Subcutaneous abdominal adipose tissue (tissue), 5 donors: ENCODE data around the gene CROT.

ENCODE experiments used
- H3K27ac ChIP-seq: one replicate; pipeline ENCODE4 v1.7.0; 2013; ENCODE audit warnings: low read depth, mild to moderate bottlenecking, inconsistent platforms, low read length, moderate library complexity
- H3K27me3 ChIP-seq, 5 donors: one replicate each; pipeline ENCODE4 v1.7.0; 2013; ENCODE audit warnings: low read length in 5 of 5, inconsistent platforms in 1 of 5; ENCODE audit not compliant: control insufficient read depth in 5 of 5, insufficient read depth in 4 of 5
- H3K36me3 ChIP-seq, 5 donors: one replicate each; pipeline ENCODE4 v1.7.0; 2013; ENCODE audit warnings: low read length in 5 of 5; ENCODE audit not compliant: control insufficient read depth in 5 of 5, insufficient read depth in 5 of 5
- H3K4me1 ChIP-seq, 5 donors: one replicate each; pipeline ENCODE4 v1.7.0; 2013; ENCODE audit warnings: low read length in 5 of 5, mild to moderate bottlenecking in 3 of 5, moderate library complexity in 1 of 5; ENCODE audit not compliant: control insufficient read depth in 5 of 5, insufficient read depth in 5 of 5
- H3K4me3 ChIP-seq, 5 donors: one replicate each; pipeline ENCODE4 v1.7.0; 2013; ENCODE audit warnings: low read length in 5 of 5, low read depth in 1 of 5
- H3K9ac ChIP-seq, 5 donors: one replicate each; pipeline ENCODE4 v1.7.0; 2013; ENCODE audit warnings: low read length in 5 of 5, mild to moderate bottlenecking in 4 of 5, moderate library complexity in 3 of 5
- H3K9me3 ChIP-seq, 5 donors: one replicate each; pipeline ENCODE4 v1.7.0; 2013; ENCODE audit warnings: low read length in 5 of 5; ENCODE audit not compliant: control insufficient read depth in 5 of 5
- donor health status: healthy.
- donor health status: healthy.
- donor health status: healthy.
- donor health status: healthy.
- donor health status: healthy.

Gene CROT

GRCh38 chr7:87363342-87363741 is 17.9 kb downstream of the CROT start:
- no peak overlapping the region for H3K4me3 ChIP-seq
- no peaks in the 10 kb centered on the region for H3K9me3 ChIP-seq
- H3K27ac ChIP-seq, result no peak overlapping the region
- H3K27me3 ChIP-seq, result no peaks in the 10 kb centered on the region
- peaks cover 7 to 46% (median 15%) of the 10 kb centered on the region in 5 donors for H3K36me3 ChIP-seq
- no peak overlapping the region for H3K9ac ChIP-seq
- no peaks in the 10 kb centered on the region for H3K4me1 ChIP-seq

- no peak overlapping the region for H3K27ac ChIP-seq
- H3K36me3 ChIP-seq, result peaks cover 7 to 50% (median 15%) of the 10 kb centered on the region in 5 donors
- no peaks in the 10 kb centered on the region for H3K9me3 ChIP-seq
- H3K4me3 ChIP-seq, result no peak overlapping the region
- no peaks in the 10 kb centered on the region for H3K4me1 ChIP-seq
- no peak overlapping the region for H3K9ac ChIP-seq
- no peaks in the 10 kb centered on the region for H3K27me3 ChIP-seq
Observed at GRCh38 chr7:87364246-87364645, 18.8 kb downstream of the CROT start.

DNA sequence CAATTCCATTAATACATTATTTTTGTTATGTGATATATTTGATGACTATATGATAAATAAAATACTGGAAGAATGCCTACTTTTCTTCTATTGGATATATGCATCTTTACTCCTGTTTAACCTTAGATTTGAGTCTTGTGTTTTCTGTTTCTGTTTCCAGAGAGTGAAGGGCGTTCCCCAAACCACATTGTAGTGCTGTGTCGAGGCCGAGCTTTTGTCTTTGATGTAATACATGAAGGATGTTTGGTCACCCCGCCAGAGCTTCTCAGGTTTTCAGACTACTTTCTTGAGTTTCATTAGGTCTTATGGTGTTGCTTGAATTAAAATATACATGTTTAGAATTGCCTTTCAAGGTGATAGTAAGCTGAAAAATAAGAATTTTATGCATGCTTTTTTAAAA is 23.8 kb downstream of the CROT start:
- no peaks in the 10 kb centered on the region for H3K27me3 ChIP-seq
- H3K4me3 ChIP-seq, result no peak overlapping the region
- H3K9me3 ChIP-seq, result no peaks in the 10 kb centered on the region
- H3K9ac ChIP-seq, result no peak overlapping the region
- no peaks in the 10 kb centered on the region for H3K4me1 ChIP-seq
- H3K36me3 ChIP-seq, result peaks cover 4 to 32% (median 9%) of the 10 kb centered on the region in 5 donors
- no peak overlapping the region for H3K27ac ChIP-seq

- Histone ChIP-seq H3K9me3 (no peaks in the 10 kb centered on the region), H3K4me1 (no peaks in the 10 kb centered on the region), H3K27me3 (no peaks in the 10 kb centered on the region), H3K4me3 (no peak overlapping the region), H3K36me3 (peaks cover 3 to 31% (median 9%) of the 10 kb centered on the region in 5 donors), H3K27ac (no peak overlapping the region), H3K9ac (no peak overlapping the region)
Observed at GRCh38 chr7:87370660-87371180, 25.3 kb downstream of the CROT start.

DNA sequence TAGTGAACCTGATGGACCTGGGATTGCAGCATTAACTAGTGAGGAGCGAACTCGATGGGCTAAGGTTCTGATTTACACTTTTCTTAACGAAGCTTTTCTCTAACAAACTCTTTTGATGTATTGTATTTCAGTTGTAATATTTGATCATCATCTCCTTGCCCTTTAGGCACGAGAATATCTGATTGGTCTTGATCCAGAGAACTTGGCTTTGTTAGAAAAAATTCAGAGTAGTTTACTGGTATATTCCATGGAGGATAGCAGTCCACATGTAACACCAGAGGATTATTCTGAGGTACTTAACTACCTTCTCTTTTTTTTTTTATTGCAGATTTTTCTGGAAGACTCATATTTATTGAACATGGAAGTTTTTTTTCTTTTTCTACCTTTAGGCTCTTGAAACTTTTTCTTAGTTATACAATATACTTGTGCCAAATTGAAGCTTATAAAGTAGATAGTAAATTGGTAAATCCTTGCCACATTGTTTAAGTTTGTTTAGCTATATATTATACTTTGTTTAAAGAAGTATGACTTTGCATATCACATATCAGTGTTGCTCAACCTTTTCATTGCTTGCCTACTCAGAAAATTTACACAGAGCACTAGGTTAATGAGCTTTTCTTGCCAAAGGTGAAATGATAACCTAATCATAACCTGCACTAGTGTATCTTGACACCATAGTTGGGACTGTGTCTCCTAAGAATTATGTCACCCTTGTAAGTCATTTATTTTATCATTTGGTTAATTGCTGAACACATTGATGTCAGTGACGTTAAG is 30.4 kb downstream of the CROT start:
- no peaks in the 10 kb centered on the region for H3K4me1 ChIP-seq
- no peak overlapping the region for H3K9ac ChIP-seq
- H3K36me3 ChIP-seq, result peaks cover 0 to 20% (median 6%) of the 10 kb centered on the region in 5 donors
- no peak overlapping the region for H3K27ac ChIP-seq
- no peaks in the 10 kb centered on the region for H3K27me3 ChIP-seq
- H3K4me3 ChIP-seq, result no peak overlapping the region
- no peaks in the 10 kb centered on the region for H3K9me3 ChIP-seq

DNA sequence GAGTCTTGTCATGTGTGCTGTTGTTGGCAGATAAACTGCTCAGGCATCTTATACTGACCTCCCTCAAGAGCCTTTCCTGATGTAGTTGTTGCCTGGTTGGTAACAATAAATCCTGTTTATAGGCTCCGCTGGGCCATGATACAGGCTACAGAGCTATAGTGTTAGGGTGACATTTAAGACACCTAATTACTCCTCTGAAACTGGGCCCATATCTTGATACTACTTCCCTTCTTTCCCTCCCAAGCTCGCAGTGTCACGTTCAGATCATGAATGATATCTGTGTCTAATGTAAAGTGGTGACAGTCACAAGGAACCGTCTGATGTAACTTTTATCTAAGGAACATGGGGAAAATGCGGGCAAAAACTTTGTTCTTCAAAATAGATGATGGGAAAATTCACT is 35.4 kb downstream of the CROT start:
- no peak overlapping the region for H3K27ac ChIP-seq
- no peaks in the 10 kb centered on the region for H3K4me1 ChIP-seq
- H3K27me3 ChIP-seq, result no peaks in the 10 kb centered on the region
- H3K9me3 ChIP-seq, result no peaks in the 10 kb centered on the region
- H3K36me3 ChIP-seq, result peaks cover 11 to 50% (median 20%) of the 10 kb centered on the region in 5 donors
- no peak overlapping the region for H3K9ac ChIP-seq
- no peak overlapping the region for H3K4me3 ChIP-seq

DNA sequence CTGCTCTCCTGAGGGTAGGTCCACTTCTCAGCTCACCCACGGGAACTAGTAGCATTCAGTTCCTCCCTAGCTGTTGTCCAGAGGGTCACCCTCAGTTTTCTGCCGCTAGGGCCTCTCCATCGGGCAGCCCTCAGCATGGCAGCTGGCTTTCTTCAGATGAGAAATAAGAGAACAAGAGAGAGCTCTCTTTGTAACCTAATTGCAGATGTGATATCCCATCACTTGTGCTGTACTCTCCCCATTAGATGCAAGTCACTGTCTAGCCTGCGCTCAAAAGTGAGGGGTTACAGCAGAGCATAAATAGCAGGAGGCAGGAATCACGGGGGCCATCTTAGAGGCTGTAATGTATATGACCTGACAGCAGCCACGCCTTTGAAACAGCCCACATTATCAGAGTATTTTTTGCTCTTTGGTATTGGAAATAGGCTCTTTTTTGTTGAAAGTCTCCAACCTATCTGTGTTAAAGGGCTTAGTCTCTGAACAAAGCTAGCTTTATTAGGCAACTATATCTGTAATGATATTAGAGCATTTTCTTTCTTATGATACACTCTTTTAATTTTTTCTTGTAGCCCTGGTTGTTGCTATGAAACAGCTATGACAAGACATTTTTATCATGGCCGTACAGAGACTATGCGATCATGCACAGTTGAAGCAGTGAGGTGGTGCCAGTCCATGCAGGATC is 45.7 kb downstream of the CROT start:
- H3K36me3 ChIP-seq, result peaks cover 16 to 42% (median 30%) of the 10 kb centered on the region in 5 donors
- H3K9ac ChIP-seq, result no peak overlapping the region
- H3K27ac ChIP-seq, result no peak overlapping the region
- no peaks in the 10 kb centered on the region for H3K9me3 ChIP-seq
- no peak overlapping the region for H3K4me3 ChIP-seq
- H3K27me3 ChIP-seq, result no peaks in the 10 kb centered on the region
- H3K4me1 ChIP-seq, result no peaks in the 10 kb centered on the region

DNA sequence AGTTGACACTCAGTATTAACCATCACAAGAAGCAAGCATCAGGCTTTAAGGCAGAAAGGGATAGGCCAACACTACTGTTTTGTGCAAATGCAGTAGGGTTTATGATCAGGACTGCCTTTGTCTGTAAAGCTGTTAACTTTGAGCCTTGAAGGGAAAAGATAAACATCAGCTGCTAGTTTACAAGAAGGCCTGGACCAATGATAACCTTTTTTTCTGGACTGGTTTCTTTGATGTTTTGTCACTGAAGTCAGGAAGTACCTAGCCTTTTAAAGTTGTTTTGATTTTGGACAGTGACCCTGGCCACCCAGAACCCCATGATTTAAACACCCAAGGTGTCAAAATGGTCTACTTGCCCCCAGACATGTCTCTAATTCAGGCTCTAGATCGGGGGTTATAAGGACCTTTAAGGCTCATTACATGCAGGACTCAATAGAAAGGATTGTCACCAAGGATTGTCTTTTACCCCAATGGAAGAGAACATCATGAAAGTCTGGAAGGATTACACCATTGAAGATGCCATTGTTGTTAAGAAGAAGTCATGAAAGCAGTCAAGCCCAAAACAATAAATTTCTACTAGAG is 50.1 kb downstream of the CROT start:
- no peaks in the 10 kb centered on the region for H3K9me3 ChIP-seq
- no peak overlapping the region for H3K27ac ChIP-seq
- no peak overlapping the region for H3K4me3 ChIP-seq
- H3K4me1 ChIP-seq, result no peaks in the 10 kb centered on the region
- H3K36me3 ChIP-seq, result peaks cover 16 to 45% (median 29%) of the 10 kb centered on the region in 5 donors
- no peaks in the 10 kb centered on the region for H3K27me3 ChIP-seq
- H3K9ac ChIP-seq, result no peak overlapping the region

DNA sequence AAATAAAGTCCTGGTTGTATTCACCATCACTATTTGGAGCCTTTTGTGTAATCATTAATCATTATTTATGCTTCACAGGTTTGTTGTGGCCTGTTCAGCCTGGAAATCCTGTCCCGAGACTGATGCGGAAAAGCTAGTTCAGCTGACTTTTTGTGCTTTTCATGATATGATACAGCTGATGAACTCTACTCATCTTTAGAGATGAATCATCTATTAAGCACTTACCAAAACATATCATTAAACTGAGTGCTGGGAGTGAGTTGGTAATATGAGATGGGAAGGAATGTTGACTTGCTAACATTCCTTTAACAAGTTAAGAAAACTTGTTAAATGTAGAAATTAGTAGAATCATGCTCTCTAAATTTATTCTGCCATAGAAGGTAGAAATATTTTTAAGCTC is 53.0 kb downstream of the CROT start:
- no peak overlapping the region for H3K4me3 ChIP-seq

GRCh38 chr7:87404674-87405073 is 59.2 kb downstream of the CROT start:
- Histone ChIP-seq H3K9ac (no peak overlapping the region), H3K36me3 (no peaks in the 10 kb centered on the region), H3K27ac (no peak overlapping the region), H3K4me3 (no peak overlapping the region), H3K4me1 (no peaks in the 10 kb centered on the region), H3K9me3 (no peaks in the 10 kb centered on the region), H3K27me3 (no peaks in the 10 kb centered on the region)

More for the DNA sequence above, 53.0 kb downstream of the CROT start:
- Histone ChIP-seq H3K27ac (no peak overlapping the region), H3K4me1 (no peaks in the 10 kb centered on the region), H3K36me3 (peaks cover 6 to 26% (median 11%) of the 10 kb centered on the region in 5 donors), H3K9ac (no peak overlapping the region), H3K27me3 (no peaks in the 10 kb centered on the region), H3K9me3 (no peaks in the 10 kb centered on the region)
